ENCODE data around the gene SLC26A1. TPM values are rescaled to one million over a fixed set of nuclear protein-coding genes. Genes with fewer than 3 reads are reported as not detected.

Gene SLC26A1
- polyA plus RNA-seq, 1 donor from 2014 or later: 0.12 TPM

DNA sequence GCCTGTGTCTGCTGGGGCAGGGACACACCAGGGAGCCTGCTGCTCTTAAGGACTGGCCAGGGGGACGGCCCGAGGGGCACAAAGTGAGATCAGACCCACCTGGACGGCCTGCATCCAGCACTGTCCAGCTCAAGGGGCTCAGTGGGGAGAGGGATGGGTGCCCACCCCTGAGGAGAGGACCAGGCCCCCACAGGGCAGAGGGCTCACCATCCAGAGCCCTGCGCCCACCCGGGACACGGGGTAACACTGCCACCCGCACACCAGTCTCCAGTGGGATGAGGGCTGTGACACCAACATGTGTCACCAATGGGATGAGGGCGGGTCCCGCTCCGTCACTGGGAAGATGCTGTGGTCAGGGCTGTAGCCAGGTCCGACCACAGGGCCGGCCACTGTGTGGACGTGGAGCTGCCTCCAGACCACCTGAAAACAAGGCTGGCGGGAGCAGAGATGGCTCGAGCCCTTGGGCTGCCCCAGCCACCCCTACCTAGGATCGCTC, 33.0 kb downstream of the SLC26A1 start:
- no peaks in the 10 kb centered on the region for H3F3A ChIP-seq (ENCODE audit: insufficient read depth, low read length, poor library complexity, severe bottlenecking)
- H3K36me3 ChIP-seq (ENCODE audit: insufficient read depth, low read length): no peaks in the 10 kb centered on the region
- no peaks in the 10 kb centered on the region for H3K9me2 ChIP-seq (ENCODE audit: insufficient read depth, low read length)
- no peak overlapping the region for H3K9ac ChIP-seq (ENCODE audit: low read length)
- H3K79me2 ChIP-seq (replicated peaks; ENCODE audit: insufficient read depth, low read length): no peaks in the 10 kb centered on the region
- no peak overlapping the region for H3K4me3 ChIP-seq (ENCODE audit: low read length)
- no peaks in the 10 kb centered on the region for H3K27me3 ChIP-seq (ENCODE audit: insufficient read depth, low read depth, low read length)
- H3K9me3 ChIP-seq (ENCODE audit: low read length): no peaks in the 10 kb centered on the region
- no peak overlapping the region for H3K27ac ChIP-seq (ENCODE audit: low read length)
- H3K4me2 ChIP-seq (ENCODE audit: low read length): no peak overlapping the region
- TF ChIP-seq SMC3 (conservative IDR thresholded peaks at IDR 0.05; ENCODE audit: poor library complexity) (no peak), POLR2AphosphoS5 (IDR thresholded peaks at IDR 0.05) (no peak), MXI1 (conservative IDR thresholded peaks at IDR 0.05; ENCODE audit: poor library complexity, severe bottlenecking) (no peak), EZH2 (IDR thresholded peaks at IDR 0.05; ENCODE audit: borderline replicate concordance, insufficient read depth, low read length, poor library complexity, severe bottlenecking) (no peak), RAD21 (conservative IDR thresholded peaks at IDR 0.05) (no peak), EP300 (conservative IDR thresholded peaks at IDR 0.05; ENCODE audit: poor library complexity, severe bottlenecking) (no peak), CTCF (IDR thresholded peaks at IDR 0.05; ENCODE audit: poor library complexity, severe bottlenecking) (no peak), TAF1 (IDR thresholded peaks at IDR 0.05; ENCODE audit: low read depth) (no peak)
- H2AFZ ChIP-seq (ENCODE audit: low read depth, low read length): no peak overlapping the region
- no peaks in the 10 kb centered on the region for H4K20me1 ChIP-seq (ENCODE audit: insufficient read depth)

DNA sequence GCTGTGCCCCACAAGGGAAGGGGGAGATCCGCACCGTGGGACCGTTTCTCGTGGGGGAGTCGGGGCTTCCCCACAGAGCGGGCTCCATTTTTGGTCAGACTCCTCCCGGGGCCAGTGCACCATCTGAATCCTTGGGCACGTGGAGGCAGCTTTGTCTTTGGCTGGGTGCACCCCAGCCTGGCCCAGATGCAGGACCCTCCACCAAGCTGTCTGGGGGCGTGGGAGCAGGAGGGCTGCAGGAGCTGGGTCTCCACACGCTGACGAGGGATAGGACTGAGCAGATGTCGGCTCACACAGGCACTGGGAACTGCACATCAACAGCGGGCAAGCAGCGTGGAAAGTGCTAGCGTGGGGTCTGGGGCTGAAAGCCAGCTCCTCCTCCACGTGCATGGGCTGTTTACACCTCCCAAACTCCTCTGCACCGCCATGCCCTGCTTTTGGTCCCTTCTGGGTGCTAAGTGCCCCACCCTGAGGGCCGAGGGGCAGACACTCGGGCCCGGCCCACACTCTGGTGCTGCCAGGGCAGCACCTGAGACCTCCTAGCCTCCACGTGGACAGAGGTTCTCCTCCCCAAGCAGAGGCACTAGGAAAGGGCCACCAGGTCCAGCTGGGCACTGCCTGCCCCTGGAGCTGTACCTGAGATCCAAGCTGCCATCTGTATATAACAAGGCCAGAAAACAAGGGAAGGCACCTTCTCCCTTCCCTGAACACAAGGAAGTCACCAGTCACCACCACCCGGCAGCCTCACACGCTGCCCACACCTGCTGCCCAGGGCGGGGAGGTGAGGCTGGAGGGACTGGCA, 33.7 kb downstream of the SLC26A1 start:
- Histone ChIP-seq H3K4me2 (ENCODE audit: low read length) (no peak overlapping the region), H3K9me3 (ENCODE audit: low read length) (no peaks in the 10 kb centered on the region), H3K4me3 (ENCODE audit: low read length) (no peak overlapping the region), H3K27me3 (ENCODE audit: insufficient read depth, low read depth, low read length) (no peaks in the 10 kb centered on the region), H3K27ac (ENCODE audit: low read length) (no peak overlapping the region), H3F3A (ENCODE audit: insufficient read depth, low read length, poor library complexity, severe bottlenecking) (no peaks in the 10 kb centered on the region), H3K36me3 (ENCODE audit: insufficient read depth, low read length) (no peaks in the 10 kb centered on the region), H3K9ac (ENCODE audit: low read length) (no peak overlapping the region), H3K9me2 (ENCODE audit: insufficient read depth, low read length) (no peaks in the 10 kb centered on the region), H4K20me1 (ENCODE audit: insufficient read depth) (no peaks in the 10 kb centered on the region), H2AFZ (ENCODE audit: low read depth, low read length) (no peak overlapping the region), H3K79me2 (replicated peaks; ENCODE audit: insufficient read depth, low read length) (no peaks in the 10 kb centered on the region)
- TF ChIP-seq MXI1 (conservative IDR thresholded peaks at IDR 0.05; ENCODE audit: poor library complexity, severe bottlenecking) (no peak), RAD21 (conservative IDR thresholded peaks at IDR 0.05) (no peak)

DNA sequence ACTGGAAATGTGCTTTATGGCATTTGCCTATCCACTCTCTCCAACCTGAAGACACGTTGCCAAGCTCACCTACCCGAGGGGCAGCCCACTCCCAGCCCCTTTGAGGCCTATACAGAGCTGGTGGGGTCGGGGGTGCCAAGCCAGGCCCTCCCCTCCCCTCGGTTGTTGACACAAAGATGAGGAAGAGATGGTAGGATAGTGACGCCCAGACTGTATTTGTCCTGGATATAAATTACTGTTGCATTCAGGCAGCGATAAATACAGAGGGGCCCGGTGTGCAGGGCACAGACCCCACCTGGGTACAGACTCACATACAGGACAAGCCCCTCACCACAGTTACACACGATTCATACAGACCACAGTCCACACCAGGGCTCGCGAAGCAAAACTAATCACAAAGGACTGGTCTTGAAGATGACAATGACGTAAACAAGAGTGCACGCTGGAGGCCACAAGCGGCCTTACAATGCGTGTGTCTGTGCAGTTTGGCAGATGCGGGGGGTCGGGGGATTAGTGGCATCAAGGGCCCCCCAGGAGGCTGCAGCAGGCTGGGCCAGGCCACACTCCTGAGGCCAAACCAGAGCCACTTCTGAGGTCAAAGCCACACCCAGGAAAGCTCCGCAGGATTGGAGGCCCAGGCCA, 34.4 kb downstream of the SLC26A1 start:
- H3K9me3 ChIP-seq (ENCODE audit: low read length): no peaks in the 10 kb centered on the region
- no peaks in the 10 kb centered on the region for H4K20me1 ChIP-seq (ENCODE audit: insufficient read depth)
- H3K27me3 ChIP-seq (ENCODE audit: insufficient read depth, low read depth, low read length): no peaks in the 10 kb centered on the region
- H3K9me2 ChIP-seq (ENCODE audit: insufficient read depth, low read length): no peaks in the 10 kb centered on the region
- H3K27ac ChIP-seq (ENCODE audit: low read length): no peak overlapping the region
- no peak overlapping the region for H2AFZ ChIP-seq (ENCODE audit: low read depth, low read length)
- no peak overlapping the region for H3K9ac ChIP-seq (ENCODE audit: low read length)
- H3F3A ChIP-seq (ENCODE audit: insufficient read depth, low read length, poor library complexity, severe bottlenecking): no peaks in the 10 kb centered on the region
- H3K79me2 ChIP-seq (replicated peaks; ENCODE audit: insufficient read depth, low read length): no peaks in the 10 kb centered on the region
- H3K4me3 ChIP-seq (ENCODE audit: low read length): no peak overlapping the region
- H3K4me2 ChIP-seq (ENCODE audit: low read length): no peak overlapping the region
- TF ChIP-seq CTCF (IDR thresholded peaks at IDR 0.05; ENCODE audit: poor library complexity, severe bottlenecking) (no peak), SMC3 (conservative IDR thresholded peaks at IDR 0.05; ENCODE audit: poor library complexity) (no peak), RAD21 (conservative IDR thresholded peaks at IDR 0.05) (no peak), MXI1 (conservative IDR thresholded peaks at IDR 0.05; ENCODE audit: poor library complexity, severe bottlenecking) (no peak), TAF1 (IDR thresholded peaks at IDR 0.05; ENCODE audit: low read depth) (no peak)
- H3K36me3 ChIP-seq (ENCODE audit: insufficient read depth, low read length): no peaks in the 10 kb centered on the region

All from neural cell (in vitro differentiated cells).